Muscle of leg (tissue), 11 donors: ENCODE measurements around the gene NRIP1. TPM values are rescaled to one million over a fixed set of nuclear protein-coding genes. Genes with fewer than 3 reads are reported as not detected.
A peak's percentile ranks its signal among the peaks of the same experiment; 100 is the strongest.

Source experiments
- DNase-seq: peaks from one replicate; pipeline ENCODE4 v3.0.0; 2013
- H3K27ac ChIP-seq: one replicate; pipeline ENCODE4 v1.5.1; 2013; ENCODE audit warnings: mild to moderate bottlenecking, low read length, control low read depth
- H3K27me3 ChIP-seq: one replicate; pipeline ENCODE4 v1.6.1; 2013; ENCODE audit warnings: low read length; ENCODE audit not compliant: control insufficient read depth, insufficient read depth
- H3K36me3 ChIP-seq: one replicate; pipeline ENCODE4 v1.6.1; 2013; ENCODE audit warnings: low read length; ENCODE audit not compliant: control insufficient read depth, insufficient read depth
- H3K4me1 ChIP-seq: one replicate; pipeline ENCODE4 v1.6.1; 2013; ENCODE audit warnings: low read length; ENCODE audit not compliant: control insufficient read depth, insufficient read depth
- H3K4me3 ChIP-seq: one replicate; pipeline ENCODE4 v1.5.1; 2013; ENCODE audit warnings: low read length, control low read depth
- H3K9me3 ChIP-seq: replicated peaks from 2 replicates; pipeline ENCODE4 v1.6.1; 2013; ENCODE audit warnings: low read depth, low read length; ENCODE audit not compliant: control insufficient read depth
- WGBS: methylation state at CpG from one replicate; pipeline ENCODE4 v1.1.5; 2013; ENCODE audit warnings: missing lambda C conversion rate; ENCODE audit not compliant: insufficient coverage; 5-methylcytosine and 5-hydroxymethylcytosine counted together
- polyA plus RNA-seq, 8 donors: library from polyadenylated mRNA; unstranded; fragments of 120-200 nt; gene quantifications; one replicate each; pipeline versions ENCODE4 v1.2.1 to v1.2.3, GENCODE V29; 2013; ENCODE audit warnings: inconsistent platforms in 1 of 8, low replicate concordance in 1 of 8; ENCODE audit not compliant: insufficient read length in 8 of 8, insufficient read depth in 1 of 8
- total RNA-seq: library from RNA; stranded (reverse); fragments of 120-200 nt; gene quantifications from one replicate; pipeline ENCODE4 v1.2.4, GENCODE V29; 2013

Gene NRIP1
- total and polyA plus RNA-seq, 9 donors: 28.6 to 75.4 (median 39.2) TPM

DNA sequence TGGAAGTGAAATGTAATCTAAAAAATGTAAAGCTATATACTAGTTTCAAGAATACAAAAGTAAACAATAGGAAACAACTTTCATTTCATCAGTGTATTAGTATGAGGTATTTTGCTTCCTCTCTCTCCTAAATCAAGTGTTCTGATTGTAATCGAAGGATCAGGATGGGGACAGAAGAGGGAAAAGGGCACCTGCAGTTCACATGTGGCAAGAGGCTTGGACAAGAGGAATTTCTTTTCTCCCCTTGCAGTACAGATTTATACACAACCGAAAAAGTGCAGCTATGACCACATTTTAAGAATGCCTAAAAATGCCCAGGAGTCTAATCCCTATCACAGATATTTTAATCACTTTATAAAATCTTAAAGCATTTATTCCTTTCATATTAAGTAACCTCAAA, 63.7 kb downstream of the NRIP1 start:
- H3K36me3 ChIP-seq: peaks cover 2% of the 10 kb centered on the region
- no peaks in the 10 kb centered on the region for H3K27me3 ChIP-seq
- WGBS: no CpG with 5 or more reads among the region's 2 CpGs
- no peak for DNase-seq
- H3K4me1 ChIP-seq: peaks cover 14% of the 10 kb centered on the region
- H3K4me3 ChIP-seq: no peak overlapping the region
- no peak overlapping the region for H3K27ac ChIP-seq
- H3K9me3 ChIP-seq: no peaks in the 10 kb centered on the region

DNA sequence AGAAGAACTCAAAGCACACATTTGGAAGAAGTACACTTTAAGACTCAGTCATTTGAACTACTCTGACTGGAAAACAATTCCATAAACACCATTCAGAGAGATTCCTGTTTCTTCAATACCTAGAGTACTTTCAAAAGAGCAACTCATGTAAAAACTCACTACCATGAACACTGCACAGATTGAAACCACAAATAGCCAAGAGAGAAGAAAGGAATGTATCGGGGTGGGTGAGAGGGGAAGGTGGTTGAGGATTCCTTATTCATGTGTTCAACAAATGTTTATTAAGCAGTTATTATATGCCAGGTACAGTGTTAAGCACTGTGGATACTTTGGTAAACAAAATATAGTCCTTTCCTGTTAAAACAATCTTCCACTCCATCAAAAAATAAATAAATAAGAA, 64.7 kb downstream of the NRIP1 start:
- WGBS: no CpG with 5 or more reads among the region's 1 CpG
- peaks cover 12% of the 10 kb centered on the region for H3K4me1 ChIP-seq

DNA sequence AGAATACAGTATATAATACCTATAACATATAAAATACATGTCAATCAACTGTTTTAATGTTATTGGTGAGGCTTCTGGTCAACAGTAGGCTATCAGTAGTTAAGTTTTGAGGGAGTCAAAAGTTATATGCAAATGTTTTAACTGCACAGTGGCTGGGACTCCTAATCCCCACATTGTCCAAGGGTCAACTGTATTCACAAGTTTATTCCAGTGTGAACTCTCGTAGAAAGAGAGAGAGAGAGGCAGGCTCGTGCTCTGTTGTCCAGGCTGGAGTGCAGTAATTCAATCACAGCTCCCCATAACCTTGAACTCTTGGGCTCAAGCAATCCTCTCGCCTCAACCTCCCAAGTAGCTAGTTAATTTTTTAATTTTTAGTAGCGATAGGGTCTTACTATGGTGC, 66.0 kb downstream of the NRIP1 start:
- Histone ChIP-seq H3K4me1 (peaks cover 12% of the 10 kb centered on the region), H3K36me3 (peaks cover 2% of the 10 kb centered on the region), H3K9me3 (no peaks in the 10 kb centered on the region), H3K27me3 (no peaks in the 10 kb centered on the region), H3K4me3 (no peak overlapping the region), H3K27ac (no peak overlapping the region)
- no peak for DNase-seq
- no CpG with 5 or more reads among the region's 4 CpGs for WGBS

More for the DNA sequence above, 64.7 kb downstream of the NRIP1 start:
- DNase-seq: no peak
- no peaks in the 10 kb centered on the region for H3K9me3 ChIP-seq
- no peak overlapping the region for H3K27ac ChIP-seq
- no peaks in the 10 kb centered on the region for H3K27me3 ChIP-seq
- no peak overlapping the region for H3K4me3 ChIP-seq
- H3K36me3 ChIP-seq: peaks cover 2% of the 10 kb centered on the region

DNA sequence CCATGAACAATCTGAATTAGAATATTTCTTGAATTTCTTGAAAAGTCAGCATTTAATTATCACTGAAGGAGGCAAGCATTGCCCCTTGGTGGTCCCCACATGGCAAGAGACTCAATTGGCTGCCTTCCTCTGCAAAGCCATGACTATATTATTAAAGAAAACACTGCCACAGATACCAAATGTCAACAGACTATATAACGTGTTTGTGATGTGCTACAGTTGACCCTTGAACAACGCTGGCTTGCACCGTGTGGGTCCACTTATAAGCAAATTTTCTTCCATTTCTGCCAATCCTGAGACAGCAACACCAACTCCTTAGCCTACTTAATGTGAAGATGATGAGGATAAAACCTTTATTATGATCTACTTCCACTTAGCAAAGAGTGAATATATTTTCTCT, 66.5 kb downstream of the NRIP1 start:
- DNase-seq: no peak
- no CpG with 5 or more reads among the region's 3 CpGs for WGBS
- Histone ChIP-seq H3K27ac (no peak overlapping the region), H3K36me3 (peaks cover 3% of the 10 kb centered on the region), H3K27me3 (no peaks in the 10 kb centered on the region), H3K4me3 (no peak overlapping the region), H3K4me1 (peaks cover 8% of the 10 kb centered on the region), H3K9me3 (no peaks in the 10 kb centered on the region)

DNA sequence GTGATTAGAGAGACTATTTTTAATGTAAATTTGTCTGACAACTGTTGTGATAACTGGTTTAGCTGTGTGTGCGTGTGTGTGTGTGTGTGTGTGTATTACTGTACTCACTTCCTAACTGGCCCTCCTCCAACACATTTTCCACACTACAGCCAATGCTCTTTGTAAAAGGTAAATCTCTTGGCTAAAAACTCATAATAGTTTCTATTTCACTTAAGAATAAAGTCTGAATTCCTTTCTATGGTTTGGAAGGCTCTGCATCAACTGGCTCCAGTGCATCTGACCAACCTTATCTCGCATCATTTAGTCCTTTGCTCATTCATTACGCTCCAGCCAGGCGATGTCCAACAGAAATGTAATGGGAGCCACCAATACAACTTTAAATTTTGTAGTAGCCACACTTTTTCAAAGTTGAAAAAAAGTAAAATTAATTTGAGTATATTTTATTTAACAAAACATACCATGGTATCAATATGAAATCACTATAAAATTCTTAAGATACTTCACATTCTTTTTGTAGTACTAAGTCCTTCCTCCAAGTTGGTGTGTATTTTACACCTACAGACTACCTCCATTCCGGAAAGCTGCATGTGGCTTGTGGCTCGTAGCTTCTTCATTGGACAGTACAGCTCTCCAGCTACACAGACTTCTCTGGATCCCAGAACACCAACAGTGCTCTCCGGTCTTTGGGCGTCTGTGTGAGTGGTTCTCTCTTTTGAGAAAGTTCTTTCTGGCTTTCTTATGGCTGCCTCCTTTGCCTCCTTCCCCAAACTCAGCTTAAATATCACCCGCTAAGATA, 68.9 kb downstream of the NRIP1 start:
- H3K27me3 ChIP-seq: no peaks in the 10 kb centered on the region
- DNase-seq: peak; percentile 65
- no peaks in the 10 kb centered on the region for H3K9me3 ChIP-seq
- peaks cover 3% of the 10 kb centered on the region for H3K4me1 ChIP-seq
- peaks cover 6% of the 10 kb centered on the region for H3K36me3 ChIP-seq
- 100% methylated on average over 2 of the region's 9 CpGs for WGBS
- no peak overlapping the region for H3K4me3 ChIP-seq
- no peak overlapping the region for H3K27ac ChIP-seq

DNA sequence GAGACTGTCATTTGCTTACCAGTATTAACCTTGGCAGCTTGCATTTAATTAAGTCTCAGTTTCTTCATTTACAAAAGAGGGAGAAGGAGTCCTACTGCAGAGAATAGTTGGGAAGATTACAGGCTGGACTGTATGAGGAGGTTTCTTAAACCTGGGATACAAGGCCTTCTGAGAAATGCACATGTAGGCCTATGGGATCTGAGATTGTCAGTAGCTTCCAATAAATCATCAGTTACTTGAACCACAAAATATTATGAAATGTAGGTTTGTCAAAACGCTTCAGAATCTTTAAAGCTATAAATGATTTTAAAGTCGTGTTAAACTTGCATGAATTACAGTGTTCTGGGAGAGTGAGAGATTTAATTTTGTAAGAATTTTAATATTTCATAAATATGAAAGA, 69.6 kb downstream of the NRIP1 start:
- DNase-seq: no peak
- no CpG with 5 or more reads among the region's 2 CpGs for WGBS

DNA sequence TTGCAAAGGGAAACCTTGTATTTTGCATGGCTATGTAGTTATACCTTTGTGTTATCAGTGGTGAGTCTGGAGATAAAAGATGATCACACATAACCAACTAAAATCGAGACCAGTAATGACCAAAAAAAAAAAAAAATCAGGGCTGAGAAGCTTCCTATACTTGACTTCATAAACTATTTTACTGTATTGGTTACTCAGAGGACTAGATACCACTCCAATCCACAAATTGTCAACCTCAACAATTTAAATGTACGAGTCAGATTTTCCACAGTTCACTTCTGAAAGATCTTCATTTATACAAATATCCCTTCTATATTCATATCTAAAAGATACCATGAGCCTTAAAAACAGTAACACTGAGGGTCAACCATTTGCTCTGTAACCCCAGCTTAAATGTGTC, 71.7 kb downstream of the NRIP1 start:
- no CpG with 5 or more reads among the region's 2 CpGs for WGBS
- H3K36me3 ChIP-seq: peaks cover 12% of the 10 kb centered on the region
- H3K27ac ChIP-seq: no peak overlapping the region
- H3K27me3 ChIP-seq: no peaks in the 10 kb centered on the region
- no peaks in the 10 kb centered on the region for H3K9me3 ChIP-seq
- H3K4me1 ChIP-seq: peaks cover 13% of the 10 kb centered on the region
- DNase-seq: no peak
- H3K4me3 ChIP-seq: no peak overlapping the region

More for the DNA sequence above, 69.6 kb downstream of the NRIP1 start:
- H3K4me3 ChIP-seq: no peak overlapping the region
- H3K4me1 ChIP-seq: peaks cover 3% of the 10 kb centered on the region
- H3K27ac ChIP-seq: no peak overlapping the region
- no peaks in the 10 kb centered on the region for H3K27me3 ChIP-seq
- no peaks in the 10 kb centered on the region for H3K9me3 ChIP-seq
- peaks cover 8% of the 10 kb centered on the region for H3K36me3 ChIP-seq

DNA sequence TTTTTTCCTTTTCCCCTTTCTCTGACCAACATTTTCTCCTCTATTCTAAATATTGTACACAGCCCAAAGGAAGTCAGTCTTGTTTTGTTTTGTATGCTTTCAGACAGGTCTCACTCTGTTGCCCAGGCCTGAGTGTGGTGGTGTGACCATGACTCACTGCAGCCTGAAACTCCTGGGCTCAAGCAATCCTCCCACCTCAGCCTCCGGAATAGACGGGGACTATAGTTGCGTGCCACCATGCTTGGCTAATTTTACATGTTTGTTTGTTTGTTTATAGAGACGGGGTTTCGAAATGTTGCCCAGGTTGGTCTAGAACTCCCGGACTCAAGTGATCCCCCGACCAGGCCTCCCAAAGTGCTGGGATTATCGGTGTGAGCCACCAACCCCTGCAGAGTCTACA, 72.8 kb downstream of the NRIP1 start:
- H3K27me3 ChIP-seq: no peaks in the 10 kb centered on the region
- H3K4me1 ChIP-seq: peaks cover 13% of the 10 kb centered on the region
- no peaks in the 10 kb centered on the region for H3K9me3 ChIP-seq
- WGBS: no CpG with 5 or more reads among the region's 8 CpGs
- no peak for DNase-seq
- no peak overlapping the region for H3K27ac ChIP-seq
- no peak overlapping the region for H3K4me3 ChIP-seq
- peaks cover 16% of the 10 kb centered on the region for H3K36me3 ChIP-seq

DNA sequence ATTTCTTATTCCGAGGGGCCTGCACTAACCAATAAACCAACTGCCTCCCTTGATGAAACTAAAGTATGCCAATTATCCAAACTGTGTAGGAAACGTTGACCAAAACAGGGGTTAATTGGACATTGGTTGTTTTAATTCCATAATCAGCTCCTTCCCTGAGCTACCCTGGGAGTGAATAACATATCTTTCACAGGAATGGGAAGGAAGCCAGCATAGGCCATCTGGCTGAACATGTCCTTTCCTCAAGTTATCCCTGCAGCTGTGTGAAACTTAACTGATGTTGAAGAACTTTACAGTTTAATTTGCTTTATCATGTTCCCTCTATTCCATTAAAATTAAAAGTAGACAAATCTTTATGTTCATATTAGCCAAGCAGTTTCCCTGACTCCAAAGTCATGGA, 75.4 kb downstream of the NRIP1 start:
- Histone ChIP-seq H3K9me3 (no peaks in the 10 kb centered on the region), H3K27ac (peak overlapping the region; percentile 17), H3K4me1 (peaks cover 9% of the 10 kb centered on the region), H3K36me3 (peaks cover 14% of the 10 kb centered on the region), H3K27me3 (no peaks in the 10 kb centered on the region), H3K4me3 (no peak overlapping the region)
- no CpG with 5 or more reads among the region's 2 CpGs for WGBS
- peak; percentile 90 for DNase-seq

DNA sequence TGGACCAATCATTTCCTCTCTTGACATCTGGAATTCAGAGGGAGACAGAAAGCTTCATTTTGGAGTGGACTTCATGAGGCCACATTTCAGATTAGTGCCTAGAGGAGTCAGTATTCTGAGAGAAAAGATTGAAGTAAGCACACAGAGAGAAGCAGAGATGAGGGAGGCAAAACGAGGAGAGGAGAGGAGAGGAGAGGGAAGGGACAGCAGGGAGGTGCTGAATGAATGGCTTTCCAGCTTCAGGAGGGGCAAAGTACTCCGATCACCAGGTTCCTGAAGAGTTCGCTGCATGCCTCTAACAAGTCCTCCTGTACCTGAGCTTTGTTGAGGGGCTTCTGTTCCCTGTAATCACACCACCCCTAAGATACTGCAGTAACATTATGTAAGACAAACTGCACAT, 76.0 kb downstream of the NRIP1 start:
- peaks cover 9% of the 10 kb centered on the region for H3K4me1 ChIP-seq
- no peak overlapping the region for H3K4me3 ChIP-seq
- WGBS: 50% methylated on average over 2 of the region's 3 CpGs
- no peaks in the 10 kb centered on the region for H3K9me3 ChIP-seq
- no peak overlapping the region for H3K27ac ChIP-seq
- no peak for DNase-seq
- H3K27me3 ChIP-seq: no peaks in the 10 kb centered on the region
- peaks cover 16% of the 10 kb centered on the region for H3K36me3 ChIP-seq
